ENCODE data around the gene PAX7. TPM values are rescaled to one million over a fixed set of nuclear protein-coding genes. Genes with fewer than 3 reads are reported as not detected.

The PAX7 gene
- total and polyA plus RNA-seq, 2 donors (not counting 3 experiments of a cell fraction or from before 2014, with no cell fraction given), result not detected

- Histone ChIP-seq H3K9me3 (replicated peaks; ENCODE audit: control insufficient read depth, insufficient read depth, low read length) (no peaks in the 10 kb centered on the region), H3K4me1 (ENCODE audit: control insufficient read depth, extremely low read depth, insufficient read depth, low read length) (no peaks in the 10 kb centered on the region), H3K27ac (ENCODE audit: insufficient read depth, low read depth, low read length) (no peak overlapping the region), H4K20me1 (replicated peaks; ENCODE audit: control insufficient read depth, extremely low read depth, insufficient read depth, low read length) (no peaks in the 10 kb centered on the region), H3K9ac (replicated peaks; ENCODE audit: extremely low read depth, insufficient read depth, low read length) (no peak overlapping the region), H3K27me3 (ENCODE audit: control insufficient read depth in 2 of 2, insufficient read depth in 2 of 2, low read length in 2 of 2) (no peaks in the 10 kb centered on the region), H3K36me3 (ENCODE audit: control insufficient read depth in 2 of 2, extremely low read depth in 1 of 2, insufficient read depth in 2 of 2, low read length in 2 of 2) (no peaks in the 10 kb centered on the region), H3K79me2 (ENCODE audit: control insufficient read depth, insufficient read depth, low read length) (no peaks in the 10 kb centered on the region), H3K4me2 (ENCODE audit: insufficient read depth, low read length) (no peak overlapping the region), H3K9me1 (replicated peaks; ENCODE audit: control insufficient read depth, extremely low read depth, insufficient read depth, low read length) (no peaks in the 10 kb centered on the region), H3K4me3 (replicated peaks in 1 of 3; ENCODE audit: insufficient read depth in 1 of 3, low read depth in 1 of 3, low read length in 3 of 3) (no peak overlapping the region), H2AFZ (ENCODE audit: low read depth, low read length) (no peak overlapping the region)
- TF ChIP-seq POLR2AphosphoS5 (IDR thresholded peaks at IDR 0.05; ENCODE audit: insufficient read depth, low read depth, low read length) (no peak), EZH2 (IDR thresholded peaks at IDR 0.05; ENCODE audit: borderline replicate concordance, low read depth, low read length, severe bottlenecking) (no peak), FOS (IDR thresholded peaks at IDR 0.05; ENCODE audit: borderline replicate concordance, insufficient read depth, low read length) (no peak), MAX (IDR thresholded peaks at IDR 0.05; ENCODE audit: insufficient read depth, insufficient read length) (no peak), POLR2A (IDR thresholded peaks at IDR 0.05; ENCODE audit: low read depth, low read length) (no peak), CTCF (IDR thresholded peaks at IDR 0.05; ENCODE audit: extremely low read depth in 1 of 2, insufficient read depth in 1 of 2, low read depth in 1 of 2, low read length in 2 of 2) (no peak), GATA2 (IDR thresholded peaks at IDR 0.05; ENCODE audit: insufficient read depth, insufficient read length, low read depth, low read length) (no peak), JUN (IDR thresholded peaks at IDR 0.05; ENCODE audit: borderline replicate concordance, insufficient read depth, insufficient read length, low read depth) (no peak), MYC (IDR thresholded peaks at IDR 0.05; ENCODE audit: low read depth, low read length) (no peak)
- ChIA-PET POLR2A (no interaction called here), CTCF (interaction anchor here (1.7 kb wide), 1 partner anchor 90 kb away, joined by 4 read pairs; no protein-coding TSS in a partner anchor)
- FAIRE-seq (no peak), DNase-seq (ENCODE audit: low read depth, low spot score) (no peak)
- intact Hi-C loops (cut with micrococcal nuclease), result no loop called here
- BruUV-seq (replicated peaks), result no TSS peak
- dilution Hi-C loops (cut with MboI; ENCODE audit: extremely low pct_ligation_motif_present, low sequenced_read_pairs), result no loop called here
Observed at GRCh38 chr1:18666317-18666920, 35.8 kb downstream of the PAX7 start.
